SU-DHL-6 (cell line): ENCODE measurements around the gene GALNT9.

Experiments
- EZH2phosphoT487 ChIP-seq: fragments of 200-600 bp; sonication (generic), shearing (Covaris generic); conservative IDR thresholded peaks from 2 replicates; pipeline ENCODE4 v1.6.1; 2018; ENCODE audit warnings: mild to moderate bottlenecking, antibody characterized with exemption, low read length, moderate library complexity, mixed read lengths
- TF ChIP-seq, protein P1 (sequence below): fragments of 200-600 bp; sonication (generic); IDR thresholded peaks from one replicate; pipeline ENCODE4 v1.5.1; 2017; ENCODE audit warnings: antibody characterized with exemption, mild to moderate bottlenecking, low read length, moderate library complexity; ENCODE audit not compliant: insufficient read depth, poor library complexity, severe bottlenecking

DNA sequence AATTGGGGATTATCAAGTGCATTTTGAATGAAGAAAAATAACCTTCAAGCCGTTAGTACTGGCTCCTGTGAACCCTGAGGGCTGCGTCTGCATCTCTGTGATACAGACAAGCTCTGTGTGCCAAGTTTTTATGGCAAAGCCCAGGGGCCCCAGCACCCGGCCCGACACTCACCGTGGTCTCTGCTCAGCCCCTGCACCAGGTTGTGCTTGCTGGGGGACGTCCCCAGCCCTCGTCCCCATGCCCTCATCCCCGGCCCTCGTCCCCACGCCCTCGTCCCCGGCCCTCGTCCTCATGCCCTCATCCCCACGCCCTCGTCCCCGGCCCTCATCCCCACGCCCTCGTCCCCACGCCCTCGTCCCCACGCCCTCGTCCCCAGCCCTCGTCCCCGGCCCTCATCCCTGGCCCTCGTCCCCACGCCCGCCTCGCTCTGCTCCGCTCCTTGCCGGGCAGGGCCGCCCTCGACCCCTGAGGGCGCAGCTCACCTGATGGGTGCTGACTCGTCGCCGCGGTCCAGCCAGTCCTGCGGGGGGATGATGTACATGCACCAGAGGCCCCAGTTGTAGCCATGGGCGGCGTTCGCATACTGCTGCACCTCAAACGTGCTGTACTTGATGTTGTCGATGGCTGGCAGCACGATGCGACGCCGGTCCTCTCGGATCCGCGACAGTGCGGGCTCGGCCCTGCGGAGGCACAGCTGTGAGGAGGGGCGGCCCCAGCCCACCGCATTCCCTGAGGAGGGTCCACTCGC is 72.0 kb downstream of the GALNT9 start:
- TF ChIP-seq, protein P1, sequence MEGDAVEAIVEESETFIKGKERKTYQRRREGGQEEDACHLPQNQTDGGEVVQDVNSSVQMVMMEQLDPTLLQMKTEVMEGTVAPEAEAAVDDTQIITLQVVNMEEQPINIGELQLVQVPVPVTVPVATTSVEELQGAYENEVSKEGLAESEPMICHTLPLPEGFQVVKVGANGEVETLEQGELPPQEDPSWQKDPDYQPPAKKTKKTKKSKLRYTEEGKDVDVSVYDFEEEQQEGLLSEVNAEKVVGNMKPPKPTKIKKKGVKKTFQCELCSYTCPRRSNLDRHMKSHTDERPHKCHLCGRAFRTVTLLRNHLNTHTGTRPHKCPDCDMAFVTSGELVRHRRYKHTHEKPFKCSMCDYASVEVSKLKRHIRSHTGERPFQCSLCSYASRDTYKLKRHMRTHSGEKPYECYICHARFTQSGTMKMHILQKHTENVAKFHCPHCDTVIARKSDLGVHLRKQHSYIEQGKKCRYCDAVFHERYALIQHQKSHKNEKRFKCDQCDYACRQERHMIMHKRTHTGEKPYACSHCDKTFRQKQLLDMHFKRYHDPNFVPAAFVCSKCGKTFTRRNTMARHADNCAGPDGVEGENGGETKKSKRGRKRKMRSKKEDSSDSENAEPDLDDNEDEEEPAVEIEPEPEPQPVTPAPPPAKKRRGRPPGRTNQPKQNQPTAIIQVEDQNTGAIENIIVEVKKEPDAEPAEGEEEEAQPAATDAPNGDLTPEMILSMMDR = no peak
- TF ChIP-seq EZH2phosphoT487 = no peak
